DOHH2 (cell line): ENCODE data around the gene PRDX5.

ENCODE experiments used
- EZH2phosphoT487 ChIP-seq: fragments of 200-600 bp; sonication (generic); IDR thresholded peaks from 2 replicates; pipeline ENCODE4 v1.6.1; 2017; ENCODE audit warnings: borderline replicate concordance, mild to moderate bottlenecking, antibody characterized with exemption, low read length, moderate library complexity, mixed read lengths
- TF ChIP-seq, protein P1 (sequence below): fragments of 200-600 bp; sonication (generic); IDR thresholded peaks from one replicate; pipeline ENCODE4 v1.5.1; 2014; ENCODE audit warnings: antibody characterized with exemption, mild to moderate bottlenecking, low read depth, low read length; ENCODE audit not compliant: poor library complexity, severe bottlenecking

DNA sequence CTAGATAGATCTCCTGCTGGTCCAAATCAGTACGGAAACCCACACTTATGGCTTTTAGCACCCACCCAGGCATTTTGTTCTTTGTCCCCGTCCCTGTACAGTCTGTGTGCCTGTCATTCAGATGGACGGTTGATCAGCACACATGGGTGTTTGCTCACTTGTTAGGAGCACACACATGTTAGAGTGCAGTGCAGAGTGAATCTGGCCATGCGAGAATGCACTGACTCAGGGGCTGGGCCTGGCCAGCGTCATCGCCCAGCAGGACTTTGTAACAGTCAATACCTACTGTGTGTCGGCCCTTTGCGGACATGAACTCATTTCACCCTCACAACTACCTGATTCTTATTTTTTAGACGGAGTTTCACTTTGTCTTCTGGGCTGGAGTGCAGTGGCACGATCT lies 44.4 kb downstream of the PRDX5 start:
- TF ChIP-seq, protein P1, sequence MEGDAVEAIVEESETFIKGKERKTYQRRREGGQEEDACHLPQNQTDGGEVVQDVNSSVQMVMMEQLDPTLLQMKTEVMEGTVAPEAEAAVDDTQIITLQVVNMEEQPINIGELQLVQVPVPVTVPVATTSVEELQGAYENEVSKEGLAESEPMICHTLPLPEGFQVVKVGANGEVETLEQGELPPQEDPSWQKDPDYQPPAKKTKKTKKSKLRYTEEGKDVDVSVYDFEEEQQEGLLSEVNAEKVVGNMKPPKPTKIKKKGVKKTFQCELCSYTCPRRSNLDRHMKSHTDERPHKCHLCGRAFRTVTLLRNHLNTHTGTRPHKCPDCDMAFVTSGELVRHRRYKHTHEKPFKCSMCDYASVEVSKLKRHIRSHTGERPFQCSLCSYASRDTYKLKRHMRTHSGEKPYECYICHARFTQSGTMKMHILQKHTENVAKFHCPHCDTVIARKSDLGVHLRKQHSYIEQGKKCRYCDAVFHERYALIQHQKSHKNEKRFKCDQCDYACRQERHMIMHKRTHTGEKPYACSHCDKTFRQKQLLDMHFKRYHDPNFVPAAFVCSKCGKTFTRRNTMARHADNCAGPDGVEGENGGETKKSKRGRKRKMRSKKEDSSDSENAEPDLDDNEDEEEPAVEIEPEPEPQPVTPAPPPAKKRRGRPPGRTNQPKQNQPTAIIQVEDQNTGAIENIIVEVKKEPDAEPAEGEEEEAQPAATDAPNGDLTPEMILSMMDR: no peak
- no peak for TF ChIP-seq EZH2phosphoT487
